Epithelial cell of proximal tubule (primary cell): ENCODE data around the gene DDRGK1. TPM values are rescaled to one million over a fixed set of nuclear protein-coding genes. Genes with fewer than 3 reads are reported as not detected.

Experiments
- DNase-seq: peaks from one replicate; pipeline ENCODE4 v3.0.0-alpha.2; 2011; ENCODE audit warnings: low read depth
- H3K4me3 ChIP-seq: 2 replicates; pipeline ENCODE4 v1.5.1; 2011; ENCODE audit warnings: low read depth, mild to moderate bottlenecking, low read length
- total RNA-seq: library from RNA; depleted of rRNA; stranded (reverse); fragments of >200 nt; gene quantifications from 2 replicates; pipeline ENCODE4 v1.2.3, GENCODE V29; 2015
- TF ChIP-seq, protein P1 (sequence below): conservative IDR thresholded peaks from 2 replicates; pipeline ENCODE4 v1.5.1; 2012; ENCODE audit warnings: low read depth, mild to moderate bottlenecking, low read length

The DDRGK1 gene
- total RNA-seq, 1 donor from 2014 or later: 63.5 TPM

DNA sequence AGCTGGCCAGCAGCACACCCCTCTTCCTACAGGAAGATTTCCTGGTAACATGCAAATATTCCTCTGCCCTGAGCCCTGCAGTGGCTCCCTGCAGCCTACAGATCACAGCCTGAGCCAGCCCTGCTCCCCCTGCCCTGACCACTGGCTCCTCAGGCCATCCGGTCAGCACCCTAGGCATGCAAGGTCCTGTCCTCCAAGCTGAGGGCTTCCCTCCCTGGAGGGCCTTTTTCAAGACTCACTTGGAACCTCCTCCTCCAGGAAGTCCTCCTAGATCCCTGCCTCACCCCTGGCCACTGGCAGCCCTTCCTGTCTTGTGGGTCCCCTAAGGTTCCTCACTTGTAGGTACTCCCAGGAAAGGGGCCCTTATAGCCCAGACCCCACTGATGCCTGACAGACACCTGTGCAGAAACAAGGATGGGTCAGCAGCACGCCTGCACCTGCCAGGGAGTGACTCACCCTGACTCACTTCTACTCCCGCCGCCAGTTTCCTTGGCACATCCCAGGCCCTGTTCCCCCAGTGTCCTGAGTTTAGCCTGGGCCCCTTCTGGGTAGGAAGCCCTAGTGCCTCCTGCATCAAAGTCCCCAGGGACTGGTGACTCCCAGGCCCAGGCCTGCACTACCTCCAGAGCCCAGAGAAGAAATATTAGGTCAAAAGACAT, 31.3 kb upstream of the DDRGK1 start:
- H3K4me3 ChIP-seq: no peak overlapping the region
- no peak for DNase-seq
- TF ChIP-seq, protein P1, sequence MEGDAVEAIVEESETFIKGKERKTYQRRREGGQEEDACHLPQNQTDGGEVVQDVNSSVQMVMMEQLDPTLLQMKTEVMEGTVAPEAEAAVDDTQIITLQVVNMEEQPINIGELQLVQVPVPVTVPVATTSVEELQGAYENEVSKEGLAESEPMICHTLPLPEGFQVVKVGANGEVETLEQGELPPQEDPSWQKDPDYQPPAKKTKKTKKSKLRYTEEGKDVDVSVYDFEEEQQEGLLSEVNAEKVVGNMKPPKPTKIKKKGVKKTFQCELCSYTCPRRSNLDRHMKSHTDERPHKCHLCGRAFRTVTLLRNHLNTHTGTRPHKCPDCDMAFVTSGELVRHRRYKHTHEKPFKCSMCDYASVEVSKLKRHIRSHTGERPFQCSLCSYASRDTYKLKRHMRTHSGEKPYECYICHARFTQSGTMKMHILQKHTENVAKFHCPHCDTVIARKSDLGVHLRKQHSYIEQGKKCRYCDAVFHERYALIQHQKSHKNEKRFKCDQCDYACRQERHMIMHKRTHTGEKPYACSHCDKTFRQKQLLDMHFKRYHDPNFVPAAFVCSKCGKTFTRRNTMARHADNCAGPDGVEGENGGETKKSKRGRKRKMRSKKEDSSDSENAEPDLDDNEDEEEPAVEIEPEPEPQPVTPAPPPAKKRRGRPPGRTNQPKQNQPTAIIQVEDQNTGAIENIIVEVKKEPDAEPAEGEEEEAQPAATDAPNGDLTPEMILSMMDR: no peak

DNA sequence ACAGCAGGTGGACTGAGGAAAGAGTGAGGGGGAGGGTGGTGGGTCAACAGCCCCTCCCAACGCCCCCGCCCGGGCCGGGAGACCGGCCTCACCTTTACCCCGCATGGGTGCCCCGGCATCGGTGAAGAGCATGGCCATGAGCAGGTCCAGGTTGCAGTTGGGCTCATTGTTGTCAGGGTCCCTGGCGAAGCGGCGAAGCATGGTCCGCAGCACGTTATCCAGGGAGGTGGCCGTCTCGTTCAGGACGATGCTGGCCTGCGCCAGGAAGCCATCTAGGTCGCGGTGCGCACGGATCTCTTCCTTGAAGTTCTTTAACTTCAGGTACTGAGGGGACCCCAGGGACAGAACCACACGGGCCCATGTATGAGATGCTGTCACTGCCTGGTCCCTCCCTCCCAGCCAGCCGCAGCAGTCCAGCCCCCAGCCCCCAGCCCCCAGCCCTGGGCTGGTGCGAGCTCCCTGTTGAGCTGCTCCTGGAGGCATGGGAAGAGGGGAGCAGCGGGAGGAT, 29.6 kb upstream of the DDRGK1 start:
- DNase-seq: no peak
- H3K4me3 ChIP-seq: no peak overlapping the region
- TF ChIP-seq, protein P1: no peak

DNA sequence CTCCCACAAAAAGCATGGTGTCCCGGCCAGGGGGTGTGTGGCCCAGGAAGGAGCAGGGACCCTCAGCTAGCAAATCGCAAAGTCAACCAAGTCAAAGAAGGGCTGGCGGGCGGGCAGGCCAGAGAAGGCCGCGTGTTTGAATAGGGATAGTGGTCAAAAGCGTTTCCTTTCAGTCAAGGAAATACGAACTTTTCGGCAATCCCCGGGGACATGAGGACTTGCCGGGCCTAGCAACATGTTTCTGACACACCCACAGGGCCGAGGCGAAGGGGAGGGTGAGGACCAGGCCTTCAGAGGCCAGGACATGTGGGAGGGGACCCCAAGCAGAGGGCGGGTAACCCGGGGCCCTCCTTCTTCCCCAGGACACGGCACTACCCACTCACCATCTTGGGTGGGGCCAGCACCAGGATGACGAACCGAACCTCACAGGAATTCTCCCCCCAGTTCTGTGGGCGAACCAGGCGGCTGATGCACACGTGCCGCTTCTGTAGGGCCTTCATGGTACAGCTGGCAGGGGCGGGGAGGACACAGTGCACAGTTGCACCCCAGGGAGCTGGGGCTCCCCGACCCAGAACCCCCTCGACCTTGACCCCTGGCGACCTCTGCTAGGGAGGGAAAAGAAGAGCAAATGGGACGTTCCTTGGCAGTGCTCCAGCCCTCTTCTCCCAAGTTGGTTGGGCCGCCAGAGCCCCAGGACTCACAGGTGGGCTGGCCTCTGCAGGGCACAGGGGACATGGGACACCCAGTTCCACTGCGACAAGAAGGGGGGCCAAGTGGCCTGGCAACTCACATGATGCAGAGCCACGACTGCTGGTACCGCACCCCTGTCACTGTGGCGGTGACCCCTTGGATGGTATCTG, 28.9 kb upstream of the DDRGK1 start:
- TF ChIP-seq, protein P1: no peak
- no peak for DNase-seq
- no peak overlapping the region for H3K4me3 ChIP-seq

DNA sequence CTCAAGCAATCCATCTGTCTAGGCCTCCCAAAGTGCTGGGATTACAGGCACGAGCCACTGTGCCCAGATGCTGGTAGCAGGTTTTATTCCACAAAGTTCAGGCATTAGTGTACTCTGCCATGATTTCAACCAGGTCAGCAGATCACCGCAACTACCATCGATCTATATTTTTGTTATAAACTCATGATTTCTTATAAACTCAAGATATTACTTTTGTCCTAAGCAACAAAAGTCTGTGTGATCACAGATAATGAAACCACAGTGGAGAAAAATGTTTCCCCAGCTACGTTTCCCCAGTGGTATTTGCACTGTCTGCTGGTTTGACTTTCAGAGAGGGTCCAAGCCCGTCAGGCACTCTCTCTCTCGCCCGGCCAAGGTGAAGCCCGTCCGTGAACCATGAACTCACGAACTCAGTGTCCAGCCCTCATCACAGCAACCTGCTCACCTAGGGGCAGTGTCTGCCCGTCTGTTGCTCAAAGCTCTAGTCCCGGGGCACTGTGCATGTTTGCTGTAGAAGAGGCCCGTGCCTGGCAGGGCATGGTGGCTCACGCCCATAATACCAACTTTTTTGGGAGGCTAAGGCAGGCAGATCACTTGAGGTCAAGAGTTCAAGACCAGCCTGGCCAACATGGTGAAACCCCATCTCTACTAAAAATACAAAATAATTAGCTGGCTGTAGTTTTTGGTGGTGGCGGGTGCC, 27.6 kb upstream of the DDRGK1 start:
- no peak overlapping the region for H3K4me3 ChIP-seq
- TF ChIP-seq, protein P1: no peak
- no peak for DNase-seq

DNA sequence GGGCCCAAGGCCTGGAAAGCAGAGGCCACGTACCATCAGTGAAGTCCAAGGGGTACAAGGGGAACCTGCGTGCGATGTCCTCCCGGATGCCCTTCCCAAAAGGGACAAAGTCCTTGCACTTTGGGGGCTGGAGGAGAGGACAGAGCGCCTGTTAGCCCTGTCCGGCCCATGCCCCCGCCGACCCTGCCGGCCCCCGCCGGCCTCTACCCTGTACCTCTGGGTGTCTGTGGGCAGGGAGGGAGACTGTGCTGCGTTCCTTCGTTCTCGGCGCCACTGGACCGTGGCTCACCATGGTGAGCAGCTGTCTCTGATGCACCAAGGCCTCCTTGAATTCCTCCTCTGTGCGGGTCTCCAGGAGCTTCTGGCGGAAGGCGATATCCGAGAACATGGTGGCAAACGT, 26.6 kb upstream of the DDRGK1 start:
- H3K4me3 ChIP-seq: no peak overlapping the region
- TF ChIP-seq, protein P1: no peak
- DNase-seq: no peak

- DNase-seq: no peak
- no peak overlapping the region for H3K4me3 ChIP-seq
- TF ChIP-seq, protein P1: no peak
Observed at GRCh38 chr20:3229798-3230197, 25.3 kb upstream of the DDRGK1 start.
